HCT116 (cell line): ENCODE measurements around the gene ZNF580. TPM values are rescaled to one million over a fixed set of nuclear protein-coding genes. Genes with fewer than 3 reads are reported as not detected.
A peak's percentile ranks its signal among the peaks of the same experiment; 100 is the strongest.

ENCODE experiments used
- ATAC-seq: fragments of 200-7000 bp; cut with Tn5 transposase; 2 replicates; pipeline ENCODE4 v1.9.1; 2020; ENCODE audit warnings: mild to moderate bottlenecking, moderate library complexity
- BruUV-seq: library from RNA; stranded (reverse); fragments of 400-500 nt; replicated peaks from 2 replicates; lab custom pipeline; 2021; lab: Mats Ljungman, UMichigan
- CTCF ChIA-PET: fragments of 300-600 bp; sonication (Branson Sonifier 250); formaldehyde crosslinking; loops from one replicate; lab custom pipeline; 2021; ENCODE audit warnings: antibody characterized with exemption; lab: Charles Lee
- POLR2A ChIA-PET: fragments of 300-600, 350-600 bp; sonication (Branson Sonifier 250); formaldehyde crosslinking; loops from one replicate; lab custom pipeline; 2021; ENCODE audit warnings: antibody characterized with exemption; lab: Charles Lee
- RAD21 ChIA-PET, 2 experiments: fragments of 300-600 bp; sonication (Branson Sonifier 250); formaldehyde crosslinking; loops; one replicate each; lab custom pipeline; 2023; ENCODE audit warnings: low total read pairs in 2 of 2; ENCODE audit not compliant: uncharacterized antibody in 2 of 2, unreplicated experiment in 2 of 2, low non-redundant PET in 1 of 2; lab: Charles Lee
- DNase-seq: peaks from one replicate; pipeline ENCODE4 v3.0.0-alpha.2; 2010; ENCODE audit warnings: low read depth, low spot score
- H2AFZ ChIP-seq: fragments of 200-600 bp; shearing (Covaris generic), sonication (generic); 2 replicates; pipeline ENCODE4 v1.6.1; 2017; ENCODE audit warnings: low read depth, mixed run types, mixed read lengths, antibody characterized with exemption, low read length; ENCODE audit not compliant: poor library complexity, severe bottlenecking
- H3K27ac ChIP-seq: 2 replicates; pipeline ENCODE4 v1.5.1; 2012; ENCODE audit warnings: low read depth, low read length
- H3K27me3 ChIP-seq: fragments of 200-600 bp; sonication (generic); 2 replicates; pipeline ENCODE4 v1.6.1; 2016; ENCODE audit warnings: mixed run types, low read length, mixed read lengths; ENCODE audit not compliant: insufficient read depth
- H3K36me3 ChIP-seq, 2 experiments: fragments of 200-500 bp in 1 of 2; fragments of 200-600 bp in 1 of 2; sonication (Bioruptor generic) in 1 of 2; sonication (generic) in 1 of 2; 2 replicates each; pipeline versions ENCODE4 v1.5.1 to v1.6.1; 2014 to 2016; ENCODE audit warnings: low read length in 2 of 2, inconsistent platforms in 1 of 2, mixed read lengths in 1 of 2, mixed run types in 1 of 2; ENCODE audit not compliant: insufficient read depth in 2 of 2, control insufficient read depth in 1 of 2
- H3K4me1 ChIP-seq, 2 experiments: fragments of 200-600 bp in 1 of 2; sonication (generic) in 1 of 2; 2 replicates each; pipeline versions ENCODE4 v1.5.1 to v1.6.1; 2012 to 2017; ENCODE audit warnings: low read length in 2 of 2, inconsistent platforms in 1 of 2, mild to moderate bottlenecking in 1 of 2, mixed read lengths in 1 of 2, mixed run types in 1 of 2, moderate library complexity in 1 of 2; ENCODE audit not compliant: insufficient read depth in 2 of 2, control insufficient read depth in 1 of 2
- H3K4me2 ChIP-seq: fragments of 200-600 bp; sonication (generic); 2 replicates; pipeline ENCODE4 v1.6.1; 2017; ENCODE audit warnings: mixed run types, low read length, mixed read lengths
- H3K4me3 ChIP-seq, 2 experiments: fragments of 200-600 bp in 1 of 2; sonication (generic) in 1 of 2; replicated peaks in 1 of 2; 2 replicates each; pipeline ENCODE4 v1.5.1; 2011 to 2016; ENCODE audit warnings: low read length in 2 of 2, control low read depth in 1 of 2, low read depth in 1 of 2, mild to moderate bottlenecking in 1 of 2, mixed read lengths in 1 of 2, mixed run types in 1 of 2
- H3K79me2 ChIP-seq: fragments of 200-600 bp; sonication (generic); 2 replicates; pipeline ENCODE4 v1.6.1; 2017; ENCODE audit warnings: mild to moderate bottlenecking, mixed run types, low read length, moderate library complexity, mixed read lengths; ENCODE audit not compliant: insufficient read depth
- H3K9ac ChIP-seq: fragments of 200-600 bp; sonication (generic); 2 replicates; pipeline ENCODE4 v1.6.1; 2016; ENCODE audit warnings: low read length, mixed read lengths
- H3K9me2 ChIP-seq: fragments of 200-600 bp; sonication (generic), shearing (Covaris generic); 2 replicates; pipeline ENCODE4 v1.6.1; 2017; ENCODE audit warnings: mixed run types, mild to moderate bottlenecking, moderate library complexity; ENCODE audit not compliant: insufficient read depth
- H3K9me3 ChIP-seq, 2 experiments: fragments of 200-500 bp in 1 of 2; fragments of 200-600 bp in 1 of 2; sonication (Bioruptor generic) in 1 of 2; sonication (generic) in 1 of 2; 2 replicates each; pipeline ENCODE4 v1.6.1; 2014 to 2017; ENCODE audit warnings: low read length in 2 of 2, mixed read lengths in 2 of 2, inconsistent platforms in 1 of 2, low read depth in 1 of 2, mild to moderate bottlenecking in 1 of 2, mixed run types in 1 of 2, moderate library complexity in 1 of 2; ENCODE audit not compliant: control insufficient read depth in 1 of 2, insufficient read depth in 1 of 2
- H4K20me1 ChIP-seq: fragments of 200-600 bp; sonication (generic), shearing (Covaris generic); 2 replicates; pipeline ENCODE4 v1.6.1; 2017; ENCODE audit warnings: mixed run types, mild to moderate bottlenecking, moderate library complexity; ENCODE audit not compliant: insufficient read depth
- ELF1 ChIP-seq: IDR thresholded peaks from 2 replicates; pipeline ENCODE4 v1.6.1; 2012; ENCODE audit warnings: low read depth, borderline replicate concordance
- EZH2 ChIP-seq: fragments of 200-600 bp; sonication (generic); IDR thresholded peaks from 2 replicates; pipeline ENCODE4 v1.6.1; 2017; ENCODE audit warnings: antibody characterized with exemption, mixed run types
- EZH2phosphoT487 ChIP-seq: fragments of 200-600 bp; IDR thresholded peaks from 2 replicates; pipeline ENCODE4 v1.6.1; 2018; ENCODE audit warnings: antibody characterized with exemption, borderline replicate concordance
- FOSL1 ChIP-seq: IDR thresholded peaks from 2 replicates; pipeline ENCODE4 v1.6.1; 2012; ENCODE audit warnings: low read depth
- POLR2A ChIP-seq: IDR thresholded peaks from 2 replicates; pipeline ENCODE4 v1.7.0; 2011; ENCODE audit warnings: borderline replicate concordance; ENCODE audit not compliant: insufficient read depth, insufficient read length; ENCODE audit errors: extremely low read depth
- SP1 ChIP-seq: IDR thresholded peaks from 2 replicates; pipeline ENCODE4 v1.6.1; 2012; ENCODE audit warnings: low read depth
- SRF ChIP-seq: IDR thresholded peaks from 2 replicates; pipeline ENCODE4 v1.6.1; 2012; ENCODE audit warnings: low read depth
- TCF7L2 ChIP-seq: IDR thresholded peaks from 2 replicates; pipeline ENCODE4 v1.7.0; 2011; ENCODE audit warnings: borderline replicate concordance, inconsistent platforms; ENCODE audit not compliant: insufficient read depth, insufficient read length; ENCODE audit errors: extremely low read depth
- YY1 ChIP-seq: IDR thresholded peaks from 2 replicates; pipeline ENCODE4 v1.6.1; 2011; ENCODE audit warnings: low read length, low read depth, moderate library complexity, mild to moderate bottlenecking; ENCODE audit not compliant: insufficient replicate concordance; ENCODE audit errors: extremely low read depth
- ZNF274 ChIP-seq: fragments of 200-500 bp; sonication (Bioruptor generic); IDR thresholded peaks from 2 replicates; pipeline ENCODE4 v1.6.1; 2014; ENCODE audit warnings: mild to moderate bottlenecking, low read depth, low read length, inconsistent platforms
- intact Hi-C: fragments of 100-400 bp; cut with micrococcal nuclease; formaldehyde crosslinking; loops from 2 replicates; pipeline ENCODE4 v1.10.0; 2022
- total RNA-seq: library from RNA; stranded (reverse); gene quantifications from one replicate; pipeline ENCODE4 v1.2.1, GENCODE V29; 2021; ENCODE audit not compliant: unreplicated experiment
- TF ChIP-seq, protein P1 (sequence below), 3 experiments: fragments of 200-600 bp in 1 of 3; sonication (generic) in 1 of 3; IDR thresholded peaks in 2 of 3; conservative IDR thresholded peaks in 1 of 3; 2 replicates each; pipeline ENCODE4 v1.5.1; 2012 to 2017; ENCODE audit warnings: low read depth in 2 of 3, low read length in 2 of 3, antibody characterized with exemption in 1 of 3, borderline replicate concordance in 1 of 3, control low read depth in 1 of 3, mild to moderate bottlenecking in 1 of 3, mixed read lengths in 1 of 3, mixed run types in 1 of 3, moderate library complexity in 1 of 3; ENCODE audit not compliant: insufficient read depth in 1 of 3
- TF ChIP-seq, protein P2 (sequence below): IDR thresholded peaks from 2 replicates; pipeline ENCODE4 v1.6.1; 2011; ENCODE audit warnings: mild to moderate bottlenecking, low read length, moderate library complexity; ENCODE audit not compliant: insufficient replicate concordance; ENCODE audit errors: extremely low read depth

ZNF580 gene
- total RNA-seq, 1 experiment from 2014 or later, result 36.7 TPM

DNA sequence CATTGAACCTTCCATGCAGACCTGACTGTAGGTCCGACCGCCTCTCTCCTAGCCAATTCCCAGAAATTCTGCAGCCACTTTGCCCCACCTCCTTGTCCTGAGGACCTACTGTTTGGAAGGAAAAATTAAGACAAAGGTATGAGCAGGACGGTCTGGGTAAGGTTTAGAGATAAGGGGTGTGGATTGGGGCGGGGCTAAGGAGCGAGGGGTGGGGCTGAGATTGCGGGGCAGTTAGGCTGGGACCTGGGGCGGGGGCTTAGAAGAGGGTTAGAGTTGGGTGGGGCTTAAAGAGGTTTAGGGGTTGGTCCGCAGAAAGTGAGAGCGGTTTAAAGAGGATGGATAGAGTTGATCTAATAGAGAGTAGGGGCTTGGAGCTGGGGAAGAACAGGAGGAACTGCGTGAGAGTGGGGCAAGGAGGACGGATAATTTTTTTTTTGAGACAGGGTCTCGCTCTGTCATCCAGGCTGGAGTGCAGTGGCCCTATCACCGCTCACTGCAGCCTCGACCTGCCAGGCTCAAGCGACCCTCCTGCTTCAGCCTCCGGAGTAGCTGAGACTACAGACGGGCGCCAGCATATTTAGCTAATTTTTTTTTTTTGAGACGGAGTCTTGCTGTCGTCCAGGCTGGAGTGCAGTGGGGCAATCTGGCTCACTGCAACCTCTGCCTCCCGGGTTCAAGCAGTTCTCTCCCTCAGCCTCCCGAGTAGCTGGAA is 37.1 kb upstream of the ZNF580 start:
- TF ChIP-seq ZNF274 (no peak), ELF1 (no peak), SRF (no peak), YY1 (no peak), EZH2phosphoT487 (no peak), EZH2 (no peak), FOSL1 (no peak), TCF7L2 (no peak), SP1 (no peak), POLR2A (no peak)
- TF ChIP-seq, protein P1, sequence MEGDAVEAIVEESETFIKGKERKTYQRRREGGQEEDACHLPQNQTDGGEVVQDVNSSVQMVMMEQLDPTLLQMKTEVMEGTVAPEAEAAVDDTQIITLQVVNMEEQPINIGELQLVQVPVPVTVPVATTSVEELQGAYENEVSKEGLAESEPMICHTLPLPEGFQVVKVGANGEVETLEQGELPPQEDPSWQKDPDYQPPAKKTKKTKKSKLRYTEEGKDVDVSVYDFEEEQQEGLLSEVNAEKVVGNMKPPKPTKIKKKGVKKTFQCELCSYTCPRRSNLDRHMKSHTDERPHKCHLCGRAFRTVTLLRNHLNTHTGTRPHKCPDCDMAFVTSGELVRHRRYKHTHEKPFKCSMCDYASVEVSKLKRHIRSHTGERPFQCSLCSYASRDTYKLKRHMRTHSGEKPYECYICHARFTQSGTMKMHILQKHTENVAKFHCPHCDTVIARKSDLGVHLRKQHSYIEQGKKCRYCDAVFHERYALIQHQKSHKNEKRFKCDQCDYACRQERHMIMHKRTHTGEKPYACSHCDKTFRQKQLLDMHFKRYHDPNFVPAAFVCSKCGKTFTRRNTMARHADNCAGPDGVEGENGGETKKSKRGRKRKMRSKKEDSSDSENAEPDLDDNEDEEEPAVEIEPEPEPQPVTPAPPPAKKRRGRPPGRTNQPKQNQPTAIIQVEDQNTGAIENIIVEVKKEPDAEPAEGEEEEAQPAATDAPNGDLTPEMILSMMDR (IDR thresholded peaks at IDR 0.05 in 2 of 3, conservative IDR thresholded peaks at IDR 0.05 in 1 of 3; ENCODE audit: borderline replicate concordance in 1 of 3, insufficient read depth in 1 of 3, low read depth in 2 of 3, low read length in 2 of 3), result no peak
- TF ChIP-seq, protein P2, sequence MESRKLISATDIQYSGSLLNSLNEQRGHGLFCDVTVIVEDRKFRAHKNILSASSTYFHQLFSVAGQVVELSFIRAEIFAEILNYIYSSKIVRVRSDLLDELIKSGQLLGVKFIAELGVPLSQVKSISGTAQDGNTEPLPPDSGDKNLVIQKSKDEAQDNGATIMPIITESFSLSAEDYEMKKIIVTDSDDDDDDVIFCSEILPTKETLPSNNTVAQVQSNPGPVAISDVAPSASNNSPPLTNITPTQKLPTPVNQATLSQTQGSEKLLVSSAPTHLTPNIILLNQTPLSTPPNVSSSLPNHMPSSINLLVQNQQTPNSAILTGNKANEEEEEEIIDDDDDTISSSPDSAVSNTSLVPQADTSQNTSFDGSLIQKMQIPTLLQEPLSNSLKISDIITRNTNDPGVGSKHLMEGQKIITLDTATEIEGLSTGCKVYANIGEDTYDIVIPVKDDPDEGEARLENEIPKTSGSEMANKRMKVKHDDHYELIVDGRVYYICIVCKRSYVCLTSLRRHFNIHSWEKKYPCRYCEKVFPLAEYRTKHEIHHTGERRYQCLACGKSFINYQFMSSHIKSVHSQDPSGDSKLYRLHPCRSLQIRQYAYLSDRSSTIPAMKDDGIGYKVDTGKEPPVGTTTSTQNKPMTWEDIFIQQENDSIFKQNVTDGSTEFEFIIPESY, result no peak
- intact Hi-C loops, result no loop called here
- Histone ChIP-seq H3K9ac (peak overlapping the region; percentile 92; the same call in 1 of the 2 replicates), H4K20me1 (no peaks in the 10 kb centered on the region), H3K79me2 (peaks cover 32% of the 10 kb centered on the region), H3K9me3 (no peaks in the 10 kb centered on the region), H3K4me2 (peak overlapping the region; percentile 86), H3K27me3 (no peaks in the 10 kb centered on the region), H2AFZ (no peak overlapping the region), H3K4me1 (peaks cover 26 to 46% of the 10 kb centered on the region in 2 experiments), H3K4me3 (no peak overlapping the region; a peak in 1 of 4 replicates), H3K27ac (peak overlapping the region; percentile 98), H3K9me2 (no peaks in the 10 kb centered on the region), H3K36me3 (peaks cover 4 to 9% of the 10 kb centered on the region in 2 experiments; a peak in 2 of 4 replicates)
- CTCF ChIA-PET, result interaction anchor here (1.1 to 1.3 kb wide), 3 partner anchors 21 to 136 kb away, joined by 3 to 5 read pairs (median 4); partner anchors contain the start of gene ZNF784
- RAD21 ChIA-PET, result interaction anchor here in 1 of 2 experiments (1.1 kb wide), 1 partner anchor 16 kb away, joined by 3 read pairs; no protein-coding TSS in a partner anchor
- BruUV-seq, result no TSS peak
- POLR2A ChIA-PET, result interaction anchor here (1.1 to 1.6 kb wide), 4 partner anchors 21 to 196 kb away, joined by 4 to 10 read pairs (median 5); partner anchors contain the start of genes UBE2S, ZNF628 and ZNF784
- no peak for DNase-seq
- no peak for ATAC-seq
